PC-3 (cell line): ENCODE data around the gene SCAI. TPM values are rescaled to one million over a fixed set of nuclear protein-coding genes. Genes with fewer than 3 reads are reported as not detected.

Source experiments
- ATAC-seq: fragments of 200-7000 bp; cut with Tn5 transposase; 2 replicates; pipeline ENCODE4 v1.9.1; 2020; ENCODE audit warnings: mild to moderate bottlenecking, moderate library complexity
- BruUV-seq: library from RNA; stranded (reverse); fragments of 400-500 nt; replicated peaks from 2 replicates; lab custom pipeline; 2021; lab: Mats Ljungman, UMichigan
- CTCF ChIA-PET: fragments of 300-600 bp; sonication (Branson Sonifier 250); formaldehyde crosslinking; loops from one replicate; lab custom pipeline; 2022; ENCODE audit warnings: antibody characterized with exemption; lab: Charles Lee
- POLR2A ChIA-PET: fragments of 300-600 bp; sonication (Branson Sonifier 250); formaldehyde crosslinking; loops from one replicate; lab custom pipeline; 2022; ENCODE audit warnings: antibody characterized with exemption; ENCODE audit not compliant: unreplicated experiment; lab: Charles Lee
- DNase-seq: peaks from one replicate; pipeline ENCODE4 v3.0.0-alpha.2; 2015
- H2AFZ ChIP-seq: fragments of 300-600 bp; sonication (generic); 2 replicates; pipeline ENCODE4 v1.6.0; 2016; ENCODE audit warnings: antibody characterized with exemption, low read length
- H3F3A ChIP-seq: fragments of 300-600 bp; sonication (generic); one replicate; pipeline ENCODE4 v1.6.0; 2017; ENCODE audit warnings: antibody characterized with exemption, low read length, control low read depth, mild to moderate bottlenecking; ENCODE audit not compliant: unreplicated experiment
- H3K27ac ChIP-seq: fragments of 300-600 bp; sonication (generic); 2 replicates; pipeline ENCODE4 v1.5.1; 2016; ENCODE audit warnings: mild to moderate bottlenecking, low read length
- H3K27me3 ChIP-seq: fragments of 300-600 bp; sonication (generic); 2 replicates; pipeline ENCODE4 v1.6.1; 2016; ENCODE audit warnings: low read length, mixed read lengths
- H3K36me3 ChIP-seq: fragments of 300-600 bp; sonication (generic); 2 replicates; pipeline ENCODE4 v1.6.1; 2016; ENCODE audit warnings: low read depth, mixed run types, low read length, mixed read lengths
- H3K4me1 ChIP-seq: fragments of 300-600 bp; sonication (generic); 2 replicates; pipeline ENCODE4 v1.5.1; 2016; ENCODE audit warnings: low read length; ENCODE audit not compliant: insufficient read depth
- H3K4me2 ChIP-seq: fragments of 300-600 bp; sonication (generic); 2 replicates; pipeline ENCODE4 v1.6.0; 2016; ENCODE audit warnings: low read length
- H3K4me3 ChIP-seq: fragments of 300-600 bp; sonication (generic); 2 replicates; pipeline ENCODE4 v1.5.1; 2016; ENCODE audit warnings: mild to moderate bottlenecking, low read length, mixed read lengths
- H3K79me2 ChIP-seq: fragments of 300-600 bp; sonication (generic); 2 replicates; pipeline ENCODE4 v1.6.1; 2017; ENCODE audit warnings: low read length, mixed read lengths
- H3K9ac ChIP-seq: fragments of 300-600 bp; sonication (generic); 2 replicates; pipeline ENCODE4 v1.6.0; 2016; ENCODE audit warnings: mild to moderate bottlenecking, low read length
- H3K9me2 ChIP-seq: fragments of 300-600 bp; sonication (generic); replicated peaks from 2 replicates; pipeline ENCODE4 v1.6.1; 2016; ENCODE audit warnings: mixed run types, low read length, mixed read lengths
- H3K9me3 ChIP-seq: fragments of 300-600 bp; sonication (generic); 2 replicates; pipeline ENCODE4 v1.6.1; 2016; ENCODE audit warnings: low read length, mixed read lengths
- H4K20me1 ChIP-seq: fragments of 300-600 bp; sonication (generic); 2 replicates; pipeline ENCODE4 v1.6.1; 2016; ENCODE audit warnings: low read length, mixed read lengths
- EZH2 ChIP-seq: fragments of 300-600 bp; sonication (generic); IDR thresholded peaks from one replicate; pipeline ENCODE4 v1.6.1; 2017; ENCODE audit warnings: antibody characterized with exemption, mild to moderate bottlenecking, low read length; ENCODE audit not compliant: unreplicated experiment
- EZH2phosphoT487 ChIP-seq: fragments of 300-600 bp; sonication (generic); IDR thresholded peaks from 2 replicates; pipeline ENCODE4 v1.6.1; 2018; ENCODE audit warnings: mild to moderate bottlenecking, antibody characterized with exemption, low read length, borderline replicate concordance
- intact Hi-C: fragments of 100-400 bp; cut with micrococcal nuclease; formaldehyde crosslinking; loops from 2 replicates; pipeline ENCODE4 v1.9.0; 2023
- total RNA-seq: library from RNA; depleted of rRNA; stranded (reverse); fragments of >200 nt; gene quantifications from 2 replicates; pipeline ENCODE4 v1.2.3, GENCODE V29; 2014
- TF ChIP-seq, protein P1 (sequence below): fragments of 300-600 bp; sonication (generic); conservative IDR thresholded peaks from 2 replicates; pipeline ENCODE4 v1.5.1; 2017; ENCODE audit warnings: antibody characterized with exemption, low read depth, mild to moderate bottlenecking, low read length

SCAI gene
- total RNA-seq, 1 experiment from 2014 or later = 5.2 TPM

DNA sequence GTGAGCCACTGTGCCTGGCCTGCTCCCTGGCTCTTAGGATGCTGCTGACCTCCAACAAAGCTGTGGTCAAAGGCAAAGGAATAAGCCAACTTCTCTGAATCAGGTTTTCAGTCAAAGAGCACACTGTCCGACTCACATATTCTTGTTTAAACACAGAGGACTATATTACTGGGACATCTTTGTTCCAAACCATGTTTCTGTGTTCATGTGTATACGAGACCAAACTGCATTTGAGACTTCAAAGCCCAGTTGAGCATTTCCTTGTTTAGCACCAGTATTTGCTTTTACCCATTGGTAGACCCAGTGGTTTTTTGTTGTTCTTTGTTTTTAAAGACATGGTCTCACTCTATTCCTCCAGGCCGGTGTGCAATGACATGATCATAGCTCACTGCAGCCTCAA, 100.2 kb downstream of the SCAI start:
- Histone ChIP-seq H4K20me1 (no peaks in the 10 kb centered on the region), H3K27me3 (no peaks in the 10 kb centered on the region), H2AFZ (no peak overlapping the region), H3K36me3 (no peaks in the 10 kb centered on the region), H3K9me3 (no peaks in the 10 kb centered on the region), H3K9ac (no peak overlapping the region), H3K4me3 (no peak overlapping the region), H3K27ac (no peak overlapping the region), H3K79me2 (no peaks in the 10 kb centered on the region), H3K9me2 (no peaks in the 10 kb centered on the region), H3K4me2 (no peak overlapping the region), H3F3A (no peaks in the 10 kb centered on the region), H3K4me1 (no peaks in the 10 kb centered on the region)
- ChIA-PET POLR2A (no interaction called here), CTCF (no interaction called here)
- BruUV-seq = no TSS peak
- intact Hi-C loops = no loop called here
- no peak for DNase-seq
- TF ChIP-seq EZH2 (no peak), EZH2phosphoT487 (no peak)
- TF ChIP-seq, protein P1, sequence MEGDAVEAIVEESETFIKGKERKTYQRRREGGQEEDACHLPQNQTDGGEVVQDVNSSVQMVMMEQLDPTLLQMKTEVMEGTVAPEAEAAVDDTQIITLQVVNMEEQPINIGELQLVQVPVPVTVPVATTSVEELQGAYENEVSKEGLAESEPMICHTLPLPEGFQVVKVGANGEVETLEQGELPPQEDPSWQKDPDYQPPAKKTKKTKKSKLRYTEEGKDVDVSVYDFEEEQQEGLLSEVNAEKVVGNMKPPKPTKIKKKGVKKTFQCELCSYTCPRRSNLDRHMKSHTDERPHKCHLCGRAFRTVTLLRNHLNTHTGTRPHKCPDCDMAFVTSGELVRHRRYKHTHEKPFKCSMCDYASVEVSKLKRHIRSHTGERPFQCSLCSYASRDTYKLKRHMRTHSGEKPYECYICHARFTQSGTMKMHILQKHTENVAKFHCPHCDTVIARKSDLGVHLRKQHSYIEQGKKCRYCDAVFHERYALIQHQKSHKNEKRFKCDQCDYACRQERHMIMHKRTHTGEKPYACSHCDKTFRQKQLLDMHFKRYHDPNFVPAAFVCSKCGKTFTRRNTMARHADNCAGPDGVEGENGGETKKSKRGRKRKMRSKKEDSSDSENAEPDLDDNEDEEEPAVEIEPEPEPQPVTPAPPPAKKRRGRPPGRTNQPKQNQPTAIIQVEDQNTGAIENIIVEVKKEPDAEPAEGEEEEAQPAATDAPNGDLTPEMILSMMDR = no peak
- ATAC-seq = no peak

DNA sequence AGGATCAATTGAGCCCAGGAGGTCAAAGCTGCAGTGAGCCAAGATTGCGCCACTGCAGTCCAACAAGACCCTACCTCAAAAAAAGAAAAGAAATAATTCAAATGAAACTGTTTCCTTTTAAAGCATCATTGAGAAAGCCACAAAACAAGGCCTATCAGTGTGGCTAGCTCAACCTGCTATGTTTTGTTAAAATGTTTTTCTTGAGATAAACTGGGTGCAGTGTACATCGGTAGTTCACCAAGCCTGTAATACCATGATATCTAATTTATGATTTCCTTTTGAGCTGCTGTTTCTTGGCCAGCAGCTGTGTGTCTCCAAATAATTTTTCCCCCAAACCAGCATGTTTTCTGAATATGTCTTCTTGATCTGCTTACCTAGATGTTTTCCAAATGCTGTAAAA, 105.2 kb downstream of the SCAI start:
- POLR2A ChIA-PET = interaction anchor here (0.5 kb wide), 1 partner anchor 404 kb away, joined by 13 read pairs; no protein-coding TSS in a partner anchor
- TF ChIP-seq EZH2 (no peak), EZH2phosphoT487 (no peak)
- TF ChIP-seq, protein P1 = no peak
- no peak for ATAC-seq

DNA sequence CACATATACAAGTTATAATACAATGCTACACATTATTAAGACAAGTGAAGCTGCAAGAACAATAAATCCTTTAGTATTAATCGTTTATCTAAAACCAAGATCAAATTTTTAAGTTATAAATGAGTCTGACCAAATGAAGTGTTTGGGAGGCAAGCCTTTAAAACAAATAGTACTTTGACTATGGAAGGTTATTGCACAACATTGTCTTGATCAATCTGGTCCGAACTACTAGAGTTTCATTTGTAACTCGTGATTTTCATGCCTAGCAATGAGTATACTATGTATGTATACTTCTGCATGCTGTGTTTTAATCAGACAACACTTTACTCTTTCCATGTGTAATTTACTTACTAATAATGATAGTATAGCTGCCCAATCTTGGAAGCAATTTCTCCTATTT, 115.3 kb downstream of the SCAI start:
- Histone ChIP-seq H3F3A (no peaks in the 10 kb centered on the region), H3K4me3 (no peak overlapping the region), H4K20me1 (no peaks in the 10 kb centered on the region), H3K4me2 (no peak overlapping the region), H2AFZ (no peak overlapping the region), H3K27ac (no peak overlapping the region), H3K9ac (no peak overlapping the region), H3K79me2 (no peaks in the 10 kb centered on the region), H3K36me3 (peaks cover 4% of the 10 kb centered on the region; the same call in 1 of the 2 replicates), H3K9me2 (no peaks in the 10 kb centered on the region), H3K4me1 (no peaks in the 10 kb centered on the region), H3K9me3 (no peaks in the 10 kb centered on the region), H3K27me3 (no peaks in the 10 kb centered on the region)
- intact Hi-C loops = no loop called here
- DNase-seq = no peak
- no TSS peak for BruUV-seq
- ChIA-PET POLR2A (no interaction called here), CTCF (no interaction called here)
- TF ChIP-seq EZH2phosphoT487 (no peak), EZH2 (no peak)
- TF ChIP-seq, protein P1 = no peak
- ATAC-seq = no peak

More for the DNA sequence above, 105.2 kb downstream of the SCAI start:
- Histone ChIP-seq H3K27ac (no peak overlapping the region), H3K4me3 (no peak overlapping the region), H3K4me1 (no peaks in the 10 kb centered on the region), H3K9me3 (no peaks in the 10 kb centered on the region), H3K9me2 (no peaks in the 10 kb centered on the region), H3F3A (no peaks in the 10 kb centered on the region), H3K9ac (no peak overlapping the region), H2AFZ (no peak overlapping the region), H3K36me3 (no peaks in the 10 kb centered on the region), H4K20me1 (no peaks in the 10 kb centered on the region), H3K4me2 (no peak overlapping the region), H3K79me2 (no peaks in the 10 kb centered on the region), H3K27me3 (no peaks in the 10 kb centered on the region)
- intact Hi-C loops = no loop called here
- no TSS peak for BruUV-seq
- CTCF ChIA-PET = no interaction called here
- DNase-seq = no peak
